ENCODE measurements around the gene PRPF19.

Gene PRPF19

GRCh38 chr11:60906132-60906972 is at the start of gene PRPF19:
TSS of gene PRPF19 (minus strand) at chr11:60906585. CDS start at chr11:60906382, 203 bp downstream.
- H3K4me3 ChIP-seq (ENCODE audit: low read depth, low read length): peak within 1 kb of the TSS; percentile 90
- peak; percentile 96 for DNase-seq (ENCODE audit: low read depth)

GRCh38 chr11:60955571-60955970 is 49.2 kb upstream of the PRPF19 start:
- no peak for DNase-seq (ENCODE audit: low read depth)
- TF ChIP-seq, protein P1, sequence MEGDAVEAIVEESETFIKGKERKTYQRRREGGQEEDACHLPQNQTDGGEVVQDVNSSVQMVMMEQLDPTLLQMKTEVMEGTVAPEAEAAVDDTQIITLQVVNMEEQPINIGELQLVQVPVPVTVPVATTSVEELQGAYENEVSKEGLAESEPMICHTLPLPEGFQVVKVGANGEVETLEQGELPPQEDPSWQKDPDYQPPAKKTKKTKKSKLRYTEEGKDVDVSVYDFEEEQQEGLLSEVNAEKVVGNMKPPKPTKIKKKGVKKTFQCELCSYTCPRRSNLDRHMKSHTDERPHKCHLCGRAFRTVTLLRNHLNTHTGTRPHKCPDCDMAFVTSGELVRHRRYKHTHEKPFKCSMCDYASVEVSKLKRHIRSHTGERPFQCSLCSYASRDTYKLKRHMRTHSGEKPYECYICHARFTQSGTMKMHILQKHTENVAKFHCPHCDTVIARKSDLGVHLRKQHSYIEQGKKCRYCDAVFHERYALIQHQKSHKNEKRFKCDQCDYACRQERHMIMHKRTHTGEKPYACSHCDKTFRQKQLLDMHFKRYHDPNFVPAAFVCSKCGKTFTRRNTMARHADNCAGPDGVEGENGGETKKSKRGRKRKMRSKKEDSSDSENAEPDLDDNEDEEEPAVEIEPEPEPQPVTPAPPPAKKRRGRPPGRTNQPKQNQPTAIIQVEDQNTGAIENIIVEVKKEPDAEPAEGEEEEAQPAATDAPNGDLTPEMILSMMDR (conservative IDR thresholded peaks at IDR 0.05; ENCODE audit: low read depth, low read length): no peak
- no peak overlapping the region for H3K4me3 ChIP-seq (ENCODE audit: low read depth, low read length)

More at GRCh38 chr11:60906132-60906972, at the start of gene PRPF19:
- TF ChIP-seq, protein P1 (conservative IDR thresholded peaks at IDR 0.05; ENCODE audit: low read depth, low read length): no peak

DNA sequence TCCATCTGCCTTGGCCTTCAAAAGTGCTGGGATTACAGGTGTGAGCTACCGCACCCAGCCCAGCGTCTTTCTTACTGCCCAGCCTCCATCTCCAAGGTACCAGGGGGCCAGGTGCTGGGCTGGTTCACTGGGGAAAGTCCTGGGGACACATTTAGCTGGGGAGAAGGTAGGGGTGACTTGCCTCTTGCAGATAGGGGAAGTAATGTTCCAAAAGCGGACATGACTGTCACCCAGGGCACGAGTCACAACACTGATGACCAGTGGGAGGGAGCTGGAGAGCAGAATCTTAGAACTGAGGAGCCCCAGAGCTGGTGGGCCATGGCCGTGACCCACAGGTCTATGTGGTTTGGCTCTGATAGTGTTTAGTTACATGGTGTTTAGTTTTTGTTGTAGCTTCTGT is 48.0 kb upstream of the PRPF19 start:
- TF ChIP-seq, protein P1 (conservative IDR thresholded peaks at IDR 0.05; ENCODE audit: low read depth, low read length): no peak
- no peak for DNase-seq (ENCODE audit: low read depth)
- H3K4me3 ChIP-seq (ENCODE audit: low read depth, low read length): no peak overlapping the region

GRCh38 chr11:60953781-60954180 is 47.4 kb upstream of the PRPF19 start:
- TF ChIP-seq, protein P1 (conservative IDR thresholded peaks at IDR 0.05; ENCODE audit: low read depth, low read length): no peak
- no peak overlapping the region for H3K4me3 ChIP-seq (ENCODE audit: low read depth, low read length)
- DNase-seq (ENCODE audit: low read depth): no peak

DNA sequence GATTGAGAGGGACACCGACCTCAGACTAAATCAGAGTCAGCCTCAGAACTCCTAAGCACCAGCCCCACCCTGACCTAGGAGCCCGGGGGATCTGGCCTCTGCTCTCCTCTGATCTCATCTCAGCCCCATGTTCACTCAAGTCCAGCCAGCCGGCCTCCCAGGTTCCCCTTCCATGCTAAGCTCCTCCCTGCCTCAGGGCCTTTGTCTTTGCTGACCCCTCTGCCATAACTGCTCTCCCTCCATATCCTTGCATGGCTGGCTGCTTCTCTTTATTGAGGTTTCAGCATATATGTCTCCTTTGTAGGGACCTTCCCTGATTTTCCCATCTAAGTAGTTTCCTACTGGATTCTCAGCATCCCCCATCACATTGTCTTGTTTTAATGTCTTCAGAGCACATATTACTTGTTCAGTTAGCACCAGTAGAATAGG is 46.4 kb upstream of the PRPF19 start:
- DNase-seq (ENCODE audit: low read depth): no peak
- no peak overlapping the region for H3K4me3 ChIP-seq (ENCODE audit: low read depth, low read length)
- TF ChIP-seq, protein P1 (conservative IDR thresholded peaks at IDR 0.05; ENCODE audit: low read depth, low read length): no peak

DNA sequence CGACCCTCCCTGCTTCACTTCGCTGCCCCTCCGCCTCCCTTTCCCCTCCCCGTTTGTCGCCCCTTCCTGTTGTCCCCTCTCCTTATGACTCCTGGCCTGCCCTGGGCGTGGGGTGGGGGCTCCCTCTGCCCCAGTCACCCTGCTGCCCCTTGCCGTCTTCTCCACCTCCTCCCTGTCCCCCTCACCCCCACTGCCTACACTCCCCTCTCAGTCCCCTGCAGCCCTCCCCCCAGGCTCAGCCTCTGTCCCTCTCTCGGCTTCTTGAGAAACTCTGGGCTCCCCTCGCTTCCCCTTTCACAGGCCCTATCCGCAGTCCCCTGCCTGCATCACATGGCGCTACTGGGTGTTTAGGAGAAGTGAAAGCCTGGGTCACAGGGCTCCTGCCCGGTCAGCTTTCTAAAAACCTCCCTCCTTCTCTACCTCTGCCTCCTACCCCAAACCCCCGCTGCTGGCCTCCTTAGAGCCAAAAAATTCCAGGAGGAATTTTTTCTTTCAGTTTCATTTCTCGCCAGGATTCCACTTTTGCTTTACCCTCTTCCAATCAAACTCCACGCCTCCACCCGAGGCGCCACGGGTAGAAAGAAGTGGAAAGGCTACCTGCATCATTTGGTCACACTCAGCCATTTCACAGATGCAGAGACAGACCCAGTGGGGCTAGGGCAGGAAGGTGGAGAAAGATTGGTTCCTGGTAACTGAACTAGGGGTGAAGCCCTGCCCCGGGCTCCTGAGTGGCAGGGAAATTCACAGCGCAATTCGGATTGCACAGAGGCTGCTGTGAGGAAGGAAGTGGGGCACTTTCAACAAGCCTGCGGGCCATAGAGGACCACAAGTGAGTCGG is 45.7 kb upstream of the PRPF19 start, which contains the start of gene SLC15A3:
SLC15A3 (minus strand) TSS at position 273 of the 838 bp plus-strand sequence. CDS start 625 bp downstream, outside the sequence.
- peak; percentile 50 for DNase-seq (ENCODE audit: low read depth)
- TF ChIP-seq, protein P1 (conservative IDR thresholded peaks at IDR 0.05; ENCODE audit: low read depth, low read length): no peak
- H3K4me3 ChIP-seq (ENCODE audit: low read depth, low read length): peak within 1 kb of the TSS; percentile 57

All from choroid plexus epithelial cell (primary cell).